T-helper 1 cell treated with Interleukin-12 subunit alpha and Interleukin-12 subunit beta and Interleukin-4 antibody, amounts not matched to agents 30 μg/mL and 1 μg/mL, for 36 hours (primary cell): Measurements from ENCODE around the gene SDR42E2.
"Not testable (repeated sequence)": the region's sequence is repeated elsewhere in the genome, so short reads cannot be mapped to it uniquely, and the experiment has no call there.

Experiments used
- H3K27ac Mint-ChIP-seq: one replicate; pipeline ENCODE4 v1.8.0; 2021; ENCODE audit warnings: mild to moderate bottlenecking, mixed read lengths
- H3K27me3 Mint-ChIP-seq: one replicate; pipeline ENCODE4 v1.8.0; 2021; ENCODE audit warnings: low read depth, mixed read lengths
- H3K36me3 Mint-ChIP-seq: one replicate; pipeline ENCODE4 v1.8.0; 2021; ENCODE audit warnings: low read depth, mixed read lengths
- H3K4me1 Mint-ChIP-seq: one replicate; pipeline ENCODE4 v1.8.0; 2021; ENCODE audit warnings: low read depth, mixed read lengths
- H3K4me3 Mint-ChIP-seq: one replicate; pipeline ENCODE4 v1.8.0; 2021; ENCODE audit warnings: mild to moderate bottlenecking, moderate library complexity, mixed read lengths
- H3K9me3 Mint-ChIP-seq: one replicate; pipeline ENCODE4 v1.8.0; 2021; ENCODE audit warnings: mixed read lengths

Gene SDR42E2

DNA sequence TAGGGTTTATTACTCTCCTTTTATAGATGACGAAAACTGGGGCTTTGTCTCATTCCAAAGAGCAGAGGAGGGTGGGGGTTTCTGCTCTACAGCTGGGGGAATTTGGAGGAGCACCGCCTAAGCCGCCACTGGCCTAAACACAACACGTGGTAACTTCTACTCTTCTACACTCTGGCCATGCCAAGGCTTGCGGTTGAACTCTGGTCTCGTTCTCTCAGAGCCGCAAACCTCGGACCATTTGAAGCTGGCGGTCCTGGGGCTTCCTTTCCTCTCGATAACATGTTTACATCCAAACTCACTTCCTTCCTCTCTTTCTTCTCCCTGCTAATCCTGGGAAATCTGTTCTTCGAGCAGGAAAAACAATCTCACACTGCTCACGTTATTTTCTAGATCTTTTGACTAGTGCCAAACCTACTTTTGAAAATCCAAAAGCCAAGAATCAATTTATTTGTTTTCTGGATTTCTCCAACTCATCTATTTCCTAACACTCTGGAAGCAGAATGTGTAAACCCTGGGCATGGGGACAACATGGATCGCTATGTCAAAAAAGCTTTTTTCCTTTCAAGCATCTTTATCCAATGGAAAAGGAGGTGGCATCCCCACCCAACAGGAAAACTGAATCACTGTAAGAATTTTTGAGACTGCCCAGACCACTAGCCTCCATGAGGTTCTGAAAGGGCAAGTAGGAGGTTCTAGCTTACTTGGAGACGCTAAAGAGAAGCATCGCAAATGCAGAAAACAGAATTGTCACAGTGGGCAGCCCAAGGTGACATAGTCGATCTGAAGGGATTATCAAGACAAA is 30.2 kb downstream of the SDR42E2 start:
- Mint-ChIP-seq H3K9me3 (peaks cover 4% of the 10 kb centered on the region), H3K27me3 (no peaks in the 10 kb centered on the region), H3K36me3 (peaks cover 10% of the 10 kb centered on the region), H3K4me1 (peaks cover 58% of the 10 kb centered on the region), H3K4me3 (peak overlapping the region; percentile 90), H3K27ac (peak overlapping the region; percentile 97)

DNA sequence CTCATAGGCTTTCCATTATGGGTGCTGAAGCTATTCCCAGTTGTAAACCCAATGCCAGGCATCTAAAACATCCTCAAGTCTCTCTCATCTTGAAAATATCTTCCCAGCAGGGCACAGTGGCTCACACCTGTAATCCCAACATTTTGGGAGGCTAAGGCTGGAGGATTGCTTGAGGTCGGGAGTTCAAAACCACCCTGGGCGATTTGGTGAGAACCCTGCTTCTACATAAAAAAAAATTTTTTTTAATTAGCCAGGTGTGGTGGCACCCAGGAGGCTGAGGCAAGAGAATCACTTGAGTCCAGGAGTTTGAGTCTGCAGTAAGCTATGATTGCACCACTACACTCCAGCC is 30.7 kb downstream of the SDR42E2 start:
- no peak overlapping the region for H3K4me3 Mint-ChIP-seq
- H3K27me3 Mint-ChIP-seq = no peaks in the 10 kb centered on the region
- peaks cover 57% of the 10 kb centered on the region for H3K4me1 Mint-ChIP-seq
- peak overlapping the region; percentile 97 for H3K27ac Mint-ChIP-seq
- H3K36me3 Mint-ChIP-seq = peaks cover 10% of the 10 kb centered on the region
- peaks cover 4% of the 10 kb centered on the region for H3K9me3 Mint-ChIP-seq

DNA sequence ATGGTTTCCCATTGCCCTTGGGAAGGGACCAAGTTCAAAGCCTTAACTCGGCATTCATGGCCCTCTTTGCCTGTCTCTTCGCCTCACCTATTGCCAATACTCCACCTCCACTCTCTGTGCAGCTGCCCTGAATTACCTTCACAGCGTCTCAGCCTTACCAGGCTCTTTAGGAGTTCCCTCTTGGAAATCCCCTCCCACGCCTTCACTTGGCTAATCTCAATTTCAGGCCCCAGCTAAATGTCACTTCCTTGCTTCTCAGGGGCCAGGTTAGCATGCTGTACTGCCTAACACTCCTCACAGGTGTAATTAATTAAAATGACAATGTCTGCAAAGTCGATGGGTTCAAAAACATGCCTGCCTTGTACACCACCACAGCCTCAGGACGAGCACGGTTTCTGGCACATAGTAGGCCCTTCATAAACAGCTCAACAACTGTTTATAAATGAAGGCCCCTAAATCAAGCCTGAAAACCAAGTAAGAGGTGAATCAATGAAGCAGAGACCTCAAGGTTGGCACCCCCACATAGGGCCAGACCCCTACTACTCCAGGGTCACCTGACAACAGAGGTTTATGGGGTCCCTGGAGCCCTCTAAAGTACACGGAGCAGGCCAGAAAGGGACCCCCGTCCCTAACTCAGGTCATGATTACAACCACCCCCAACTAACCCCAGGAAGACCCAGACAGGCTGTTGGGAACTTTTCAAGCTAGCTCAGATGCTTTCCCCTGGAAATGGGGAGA is 32.6 kb downstream of the SDR42E2 start:
- Mint-ChIP-seq H3K9me3 (peaks cover 4% of the 10 kb centered on the region), H3K27ac (peak overlapping the region; percentile 95), H3K4me3 (peak overlapping the region; percentile 80), H3K27me3 (no peaks in the 10 kb centered on the region), H3K4me1 (peaks cover 47% of the 10 kb centered on the region), H3K36me3 (peaks cover 10% of the 10 kb centered on the region)

DNA sequence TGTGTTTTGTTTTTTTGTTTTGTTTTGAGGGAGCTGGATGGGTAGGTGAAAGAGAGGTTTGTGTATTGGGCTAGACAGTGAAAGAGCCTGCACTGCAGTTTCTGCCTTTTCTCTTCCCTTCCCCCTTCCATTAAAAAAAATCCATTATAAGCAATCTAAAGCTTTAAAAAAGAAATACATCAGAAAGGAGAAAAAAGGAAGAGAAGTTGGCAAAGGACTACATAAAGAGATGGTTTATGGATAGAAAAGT is 33.1 kb downstream of the SDR42E2 start:
- Mint-ChIP-seq H3K27ac (peak overlapping the region; percentile 95), H3K27me3 (no peaks in the 10 kb centered on the region), H3K4me1 (peaks cover 47% of the 10 kb centered on the region), H3K9me3 (peaks cover 4% of the 10 kb centered on the region), H3K4me3 (peak overlapping the region; percentile 80), H3K36me3 (peaks cover 10% of the 10 kb centered on the region)

DNA sequence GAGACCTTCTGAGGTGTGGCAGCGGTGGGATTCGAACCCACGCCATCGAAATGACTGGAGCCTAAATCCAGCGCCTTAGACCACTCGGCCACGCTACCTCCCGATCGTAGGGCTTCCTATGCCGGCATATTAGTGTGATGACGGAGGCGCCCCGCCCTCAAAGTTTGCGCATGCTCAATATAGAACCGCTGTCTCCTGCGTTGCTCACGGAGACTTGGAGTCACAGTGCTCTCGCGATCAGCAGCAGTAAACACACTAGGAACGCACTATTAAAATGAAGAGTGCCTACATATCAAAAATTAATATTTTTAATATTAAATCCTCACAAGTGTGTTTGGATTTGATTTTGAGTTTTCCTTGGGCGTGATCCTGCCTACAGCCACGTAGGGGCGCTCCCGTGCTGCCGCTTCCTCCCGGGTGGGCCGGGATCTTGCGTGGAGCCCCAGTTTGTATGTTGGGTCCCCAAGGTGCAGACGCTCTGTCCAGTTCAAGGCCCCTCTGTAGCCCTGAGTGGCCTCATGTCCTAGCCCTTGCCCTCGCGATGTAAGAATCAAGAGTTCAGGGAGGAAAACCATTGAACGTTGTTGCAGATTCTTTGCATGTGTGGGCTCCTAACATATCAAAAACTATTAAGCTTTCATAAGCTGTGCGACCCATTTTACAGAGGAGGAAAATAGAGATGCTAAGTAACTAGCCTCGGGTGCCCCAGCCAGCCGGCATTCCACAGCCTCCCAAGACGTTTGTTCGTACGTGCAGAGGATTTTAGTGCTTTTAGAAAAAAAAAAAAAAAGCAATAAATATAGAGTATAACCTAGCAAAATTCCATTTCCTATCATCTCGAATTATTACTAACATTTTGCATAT is 33.6 kb downstream of the SDR42E2 start:
- H3K27me3 Mint-ChIP-seq = no peaks in the 10 kb centered on the region
- H3K36me3 Mint-ChIP-seq = peaks cover 10% of the 10 kb centered on the region
- H3K4me3 Mint-ChIP-seq = peak overlapping the region; percentile 80
- peaks cover 47% of the 10 kb centered on the region for H3K4me1 Mint-ChIP-seq
- peaks cover 4% of the 10 kb centered on the region for H3K9me3 Mint-ChIP-seq
- peak overlapping the region; percentile 95 for H3K27ac Mint-ChIP-seq

DNA sequence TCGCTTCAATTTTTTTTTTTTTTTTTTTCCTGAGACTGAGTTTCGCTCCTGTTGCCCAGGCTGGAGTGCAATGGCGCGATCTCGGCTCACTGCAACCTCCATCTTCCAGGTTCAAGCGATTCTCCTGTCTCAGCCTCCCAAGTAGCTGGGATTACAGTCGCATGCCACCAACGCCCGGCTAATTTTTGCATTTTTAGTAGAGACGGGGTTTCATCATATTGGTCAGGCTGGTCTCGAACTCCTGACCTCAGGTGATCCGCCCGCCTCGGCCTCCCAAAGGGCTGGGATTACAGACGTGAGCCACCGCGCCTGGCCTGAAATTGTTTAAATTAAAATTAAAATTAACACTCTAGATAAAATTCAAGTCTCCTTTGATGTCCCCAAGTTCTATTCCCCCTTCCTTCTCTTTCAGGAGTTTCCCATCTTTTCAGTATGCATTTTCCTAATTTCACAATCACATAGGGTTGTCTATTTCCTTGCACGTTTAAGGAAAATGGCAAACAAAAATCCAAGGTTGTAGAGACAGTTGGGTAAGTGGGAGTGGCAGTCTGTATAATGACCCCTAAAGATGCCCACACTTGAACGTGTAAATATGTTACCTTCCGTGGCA is 34.4 kb downstream of the SDR42E2 start:
- H3K9me3 Mint-ChIP-seq, H3K27ac Mint-ChIP-seq, H3K27me3 Mint-ChIP-seq: not testable (repeated sequence)
- H3K4me3 Mint-ChIP-seq = peak overlapping the region; percentile 55
- peaks cover 47% of the 10 kb centered on the region for H3K4me1 Mint-ChIP-seq
- H3K36me3 Mint-ChIP-seq = peaks cover 10% of the 10 kb centered on the region

DNA sequence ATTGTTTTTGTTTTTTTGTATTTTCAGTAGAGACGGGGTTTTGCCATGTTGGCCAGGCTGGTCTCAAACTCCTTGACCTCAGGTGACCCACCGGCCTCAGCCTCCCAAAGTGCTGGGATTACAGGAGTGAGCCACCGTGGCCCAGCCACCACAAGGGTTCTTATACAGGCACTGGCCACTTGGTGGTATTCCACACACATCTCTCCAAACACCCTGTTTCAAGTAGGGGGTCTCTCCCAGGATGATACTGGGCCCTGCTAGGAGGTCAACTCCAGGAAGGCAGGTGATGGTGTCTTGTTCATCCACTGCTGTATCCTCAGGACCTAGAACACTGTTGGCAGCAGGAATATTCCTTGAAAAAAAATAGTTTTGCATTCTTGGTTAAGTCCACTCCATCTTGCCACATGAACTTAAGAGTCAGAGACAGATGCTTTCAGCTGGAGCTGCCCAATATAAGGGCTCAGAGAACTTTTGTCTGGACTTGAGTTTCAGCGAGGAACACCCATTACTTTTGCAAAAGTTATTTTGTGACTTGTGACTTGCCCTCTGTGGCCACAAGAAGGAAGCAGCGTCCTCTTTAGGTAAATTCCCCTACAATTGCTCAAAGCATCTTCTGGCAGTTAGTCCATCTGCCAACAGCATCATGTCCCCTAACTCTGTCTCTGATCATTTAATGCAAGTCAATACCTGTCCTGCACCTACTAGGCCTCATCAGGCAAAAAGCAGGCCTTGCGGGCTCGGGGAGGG is 36.4 kb downstream of the SDR42E2 start:
- H3K9me3 Mint-ChIP-seq = peaks cover 4% of the 10 kb centered on the region
- no peak overlapping the region for H3K4me3 Mint-ChIP-seq
- H3K36me3 Mint-ChIP-seq = peaks cover 6% of the 10 kb centered on the region
- H3K27me3 Mint-ChIP-seq = no peaks in the 10 kb centered on the region
- peaks cover 31% of the 10 kb centered on the region for H3K4me1 Mint-ChIP-seq
- H3K27ac Mint-ChIP-seq = peak overlapping the region; percentile 67

DNA sequence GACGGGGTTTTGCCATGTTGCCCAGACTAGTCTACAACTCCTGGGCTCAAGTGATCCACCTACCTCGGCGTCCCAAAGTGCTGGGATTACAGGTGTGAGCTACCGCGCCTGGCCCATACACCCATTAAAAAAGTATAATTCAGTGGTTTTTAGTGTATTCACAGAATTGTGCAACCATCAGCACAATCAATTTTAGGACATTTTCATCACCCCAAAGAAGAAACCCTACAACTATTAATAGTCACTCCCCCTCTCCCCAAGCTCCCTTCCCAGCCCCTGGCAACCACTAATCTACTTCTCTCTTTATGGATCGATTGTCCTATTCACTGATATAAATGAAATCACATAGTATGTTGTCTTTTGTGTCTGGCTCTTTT is 39.9 kb downstream of the SDR42E2 start:
- Mint-ChIP-seq H3K27ac (no peak overlapping the region), H3K9me3 (no peaks in the 10 kb centered on the region), H3K27me3 (no peaks in the 10 kb centered on the region), H3K36me3 (peaks cover 1% of the 10 kb centered on the region), H3K4me3 (no peak overlapping the region), H3K4me1 (peaks cover 18% of the 10 kb centered on the region)

DNA sequence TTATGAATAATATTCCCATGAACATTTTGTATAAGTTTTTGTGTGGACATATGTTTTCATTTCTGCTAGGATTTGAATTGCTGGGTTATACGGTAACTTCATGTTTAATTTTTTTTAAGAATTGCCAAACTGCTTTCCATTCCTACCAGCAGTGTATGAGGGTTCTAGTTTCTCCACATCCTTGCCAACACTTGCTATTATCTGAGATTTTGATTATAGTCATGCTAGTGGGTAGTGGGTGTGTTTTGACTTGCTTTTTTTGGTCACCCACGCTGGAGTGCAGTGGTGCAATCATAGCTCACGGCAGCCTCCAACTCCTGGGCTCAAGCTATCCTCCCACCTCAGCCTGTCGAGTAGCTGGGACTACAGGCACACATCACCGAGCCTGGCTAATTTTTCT is 40.8 kb downstream of the SDR42E2 start:
- H3K27ac Mint-ChIP-seq = no peak overlapping the region
- no peak overlapping the region for H3K4me3 Mint-ChIP-seq
- H3K9me3 Mint-ChIP-seq = no peaks in the 10 kb centered on the region
- no peaks in the 10 kb centered on the region for H3K27me3 Mint-ChIP-seq
- H3K4me1 Mint-ChIP-seq = peaks cover 23% of the 10 kb centered on the region
- peaks cover 5% of the 10 kb centered on the region for H3K36me3 Mint-ChIP-seq

DNA sequence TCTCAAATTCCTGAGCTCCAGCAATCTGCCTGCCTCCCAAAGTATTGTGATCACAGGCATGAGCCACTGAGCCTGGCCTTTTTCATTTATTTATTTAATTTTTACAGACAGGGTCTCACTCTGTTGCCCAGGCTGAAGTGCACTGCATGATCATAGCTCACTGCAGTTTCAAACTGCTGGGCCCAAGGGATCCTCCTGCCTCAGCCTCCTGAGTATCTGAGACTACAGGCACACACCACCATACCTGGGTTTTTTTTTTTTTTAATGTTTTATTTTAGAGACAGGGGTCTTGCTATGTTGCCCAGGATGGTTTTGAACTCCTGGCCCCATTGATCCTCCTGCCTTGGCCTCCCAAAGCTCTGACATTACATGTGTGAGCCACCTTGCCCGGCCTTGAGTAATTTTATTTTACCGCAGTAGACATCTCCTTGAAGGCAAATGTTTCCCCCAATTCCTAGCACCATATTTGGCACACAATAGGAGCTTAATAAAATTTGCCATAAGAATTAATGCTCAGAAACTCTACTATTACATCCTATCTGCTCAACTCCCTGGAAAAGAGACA is 41.9 kb downstream of the SDR42E2 start:
- H3K27me3 Mint-ChIP-seq = no peaks in the 10 kb centered on the region
- no peaks in the 10 kb centered on the region for H3K9me3 Mint-ChIP-seq
- no peak overlapping the region for H3K27ac Mint-ChIP-seq
- H3K36me3 Mint-ChIP-seq = peaks cover 5% of the 10 kb centered on the region
- no peak overlapping the region for H3K4me3 Mint-ChIP-seq
- peaks cover 17% of the 10 kb centered on the region for H3K4me1 Mint-ChIP-seq

DNA sequence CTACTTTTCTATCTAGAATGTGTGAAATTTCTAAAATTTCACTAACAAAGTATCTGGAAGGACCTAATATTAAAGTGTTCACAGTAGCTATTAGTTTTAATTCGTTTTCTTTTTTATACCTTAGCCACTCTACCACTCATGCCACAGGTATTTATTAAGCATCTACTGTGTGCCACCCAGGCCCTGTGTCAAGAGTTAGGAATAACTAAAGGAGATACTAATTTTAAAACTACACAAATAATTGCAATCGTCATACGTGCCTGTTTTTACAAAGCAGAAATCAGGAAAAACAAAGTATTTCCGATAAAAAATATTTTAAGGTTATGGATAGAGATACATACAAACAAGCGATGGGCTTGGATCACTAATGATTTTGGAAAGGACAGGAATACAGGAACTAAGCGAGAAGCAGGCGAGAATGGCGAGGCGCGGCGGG is 43.3 kb downstream of the SDR42E2 start:
- Mint-ChIP-seq H3K9me3 (no peaks in the 10 kb centered on the region), H3K27ac (peak overlapping the region; percentile 72), H3K4me1 (peaks cover 18% of the 10 kb centered on the region), H3K36me3 (peaks cover 7% of the 10 kb centered on the region), H3K4me3 (peak overlapping the region; percentile 91), H3K27me3 (no peaks in the 10 kb centered on the region)

DNA sequence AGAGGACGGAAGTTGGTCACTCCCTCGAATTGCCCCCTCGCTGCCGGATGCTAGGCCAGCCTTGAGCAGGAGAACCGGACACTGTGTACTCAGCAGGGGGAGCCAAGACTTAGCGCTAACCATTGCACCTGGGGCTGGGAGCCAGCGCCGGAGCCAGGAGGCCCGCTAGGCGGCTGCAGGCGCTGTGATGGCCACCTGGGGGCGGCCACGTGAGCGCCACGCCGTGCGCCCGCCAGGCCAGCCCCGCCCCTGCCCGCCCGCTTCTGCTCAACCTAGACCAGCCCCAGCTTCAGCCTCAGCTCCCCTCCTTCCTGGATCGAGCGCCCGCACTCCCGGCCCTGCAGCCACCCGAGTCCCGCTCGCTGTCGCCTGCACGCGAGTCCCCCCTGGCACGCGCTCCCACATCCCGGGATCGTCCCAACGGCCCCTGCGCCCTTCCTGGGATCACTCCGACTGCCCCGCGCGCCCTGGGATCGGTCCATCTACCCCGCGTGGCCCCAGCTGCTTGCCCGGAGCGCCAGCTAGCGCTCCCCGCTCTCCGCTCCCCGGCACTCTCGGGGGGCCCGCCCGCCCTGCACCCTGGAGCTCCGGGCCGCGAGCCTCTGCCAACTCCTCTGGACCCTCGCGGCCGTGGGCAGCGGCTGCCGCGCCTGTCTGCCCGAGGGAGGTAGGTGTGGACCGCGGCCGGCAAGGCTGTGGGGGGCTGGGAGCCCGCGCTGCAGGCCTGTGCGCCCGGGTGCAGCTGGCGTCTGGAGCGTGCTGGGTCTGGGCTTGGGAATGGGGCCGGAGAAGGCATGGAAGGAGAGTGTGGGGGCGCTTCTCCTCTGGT is 43.9 kb downstream of the SDR42E2 start, which contains the start of gene EEF2K:
Gene EEF2K (plus strand): TSS at position 266 of the 829 bp plus-strand sequence. CDS start 19,452 bp downstream, outside the sequence.
- Mint-ChIP-seq H3K4me3 (peak within 1 kb of the TSS; percentile 91), H3K27me3 (no peaks in the 10 kb centered on the region), H3K36me3 (peaks cover 13% of the 10 kb centered on the region), H3K27ac (peak within 1 kb of the TSS; percentile 78), H3K9me3 (no peaks in the 10 kb centered on the region), H3K4me1 (peaks cover 22% of the 10 kb centered on the region)
